ENCODE results near the gene GLRA2.
A peak's percentile ranks its signal among the peaks of the same experiment; 100 is the strongest.
"Not testable (repeated sequence)": the region's sequence is repeated elsewhere in the genome, so short reads cannot be mapped to it uniquely, and the experiment has no call there.

Gene GLRA2

DNA sequence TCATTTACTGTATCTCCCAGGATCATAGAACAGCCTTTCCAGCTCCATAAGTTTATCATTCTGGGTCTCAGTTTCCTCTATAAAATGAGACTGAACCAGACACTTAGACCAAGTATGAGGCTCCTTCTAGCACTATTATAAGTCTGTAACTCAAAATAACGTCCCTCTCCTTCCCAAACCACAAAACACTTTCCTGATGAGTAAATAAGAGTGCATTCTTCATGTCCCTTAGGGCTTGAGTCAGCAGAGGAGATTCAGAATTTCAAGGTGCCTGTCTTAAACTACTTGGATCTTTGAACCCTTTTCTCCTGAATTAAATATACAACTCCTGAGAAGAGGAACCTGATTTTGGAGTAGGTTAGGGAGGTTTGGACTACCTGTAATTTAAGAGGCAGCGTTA is 62.6 kb downstream of the GLRA2 start:
- DNase-seq (ENCODE audit: low read depth) = no peak

DNA sequence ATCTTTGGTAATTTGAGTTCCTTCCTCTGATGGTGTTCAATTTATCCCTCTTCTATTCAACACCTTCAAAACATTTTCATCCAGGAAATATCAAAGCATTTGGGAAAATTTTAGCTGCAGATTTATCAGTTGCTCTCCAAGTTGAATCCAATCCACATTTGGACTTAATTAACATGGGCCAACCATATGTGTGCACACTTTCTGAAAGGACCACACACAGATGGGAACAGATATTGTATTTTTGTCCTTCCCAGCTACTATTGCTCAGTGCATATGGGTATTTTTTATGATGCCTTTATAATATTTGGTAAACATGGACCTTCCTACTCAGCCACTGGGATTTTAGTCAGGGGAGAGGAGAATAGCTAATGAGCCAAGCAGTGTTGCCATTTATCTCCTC is 65.2 kb downstream of the GLRA2 start:
- DNase-seq (ENCODE audit: low read depth) = no peak

DNA sequence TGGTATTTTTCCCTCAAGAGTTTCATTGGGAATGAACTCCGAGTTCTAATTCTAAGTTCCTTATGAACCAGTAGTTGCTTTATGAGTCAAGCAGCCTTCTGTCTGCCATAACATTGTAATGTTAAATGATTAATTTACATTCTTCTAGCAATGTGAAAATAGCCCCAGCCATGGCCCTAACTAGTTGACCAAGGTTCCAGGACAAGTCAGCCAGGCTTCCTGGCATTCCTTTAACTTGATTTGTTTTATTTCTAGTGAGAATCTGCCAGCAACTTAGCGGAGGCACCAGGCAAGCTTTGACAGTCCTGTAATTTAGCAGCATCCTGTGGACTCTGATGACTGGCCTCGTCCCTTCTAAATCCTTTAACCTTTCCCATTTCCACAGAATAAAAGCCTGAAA is 69.0 kb downstream of the GLRA2 start:
- DNase-seq (ENCODE audit: low read depth) = no peak

DNA sequence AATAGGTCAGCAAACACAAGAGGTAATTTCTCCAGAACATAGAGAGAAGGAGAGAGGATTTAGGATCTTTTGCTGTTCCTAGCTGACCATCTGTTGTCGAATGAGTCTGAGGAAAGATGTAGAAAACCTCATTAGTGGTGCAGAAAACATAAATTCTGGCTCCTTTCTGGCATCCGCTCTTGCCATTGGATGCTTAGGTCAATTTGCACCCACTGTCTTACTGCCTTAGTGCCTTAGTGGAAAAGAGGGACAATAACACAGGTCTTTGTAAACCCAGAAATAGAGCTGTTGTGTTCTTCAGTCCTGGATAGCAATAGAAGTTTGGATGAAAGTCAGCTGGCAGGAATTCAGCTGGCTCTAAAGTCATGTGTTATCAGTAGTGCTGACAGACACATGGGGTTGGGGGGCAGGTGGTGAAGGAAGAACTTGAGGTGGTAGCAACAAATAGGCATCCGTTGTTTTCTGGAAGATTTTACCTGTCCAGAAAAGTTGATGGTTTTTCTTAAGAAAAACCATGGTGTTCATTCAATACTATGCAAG is 78.2 kb downstream of the GLRA2 start:
- no peak for DNase-seq (ENCODE audit: low read depth)

DNA sequence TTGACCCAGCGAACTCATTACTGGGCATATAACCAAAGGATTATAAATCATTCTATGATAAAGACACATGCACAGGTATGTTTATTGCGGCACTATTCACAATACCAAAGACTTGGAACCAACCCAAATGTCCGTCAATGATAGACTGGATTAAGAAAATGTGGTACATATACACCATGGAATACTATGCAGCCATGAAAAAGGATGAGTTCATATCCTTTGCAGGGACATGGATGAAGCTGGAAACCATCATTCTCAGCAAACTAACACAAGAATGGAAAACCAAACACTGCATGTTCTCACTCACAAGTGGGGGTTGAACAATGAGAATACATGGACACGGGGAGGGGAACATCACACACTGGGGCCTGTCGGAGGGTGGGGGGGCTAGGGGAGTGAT is 83.1 kb downstream of the GLRA2 start:
- DNase-seq (ENCODE audit: low read depth) = not testable (repeated sequence)

DNA sequence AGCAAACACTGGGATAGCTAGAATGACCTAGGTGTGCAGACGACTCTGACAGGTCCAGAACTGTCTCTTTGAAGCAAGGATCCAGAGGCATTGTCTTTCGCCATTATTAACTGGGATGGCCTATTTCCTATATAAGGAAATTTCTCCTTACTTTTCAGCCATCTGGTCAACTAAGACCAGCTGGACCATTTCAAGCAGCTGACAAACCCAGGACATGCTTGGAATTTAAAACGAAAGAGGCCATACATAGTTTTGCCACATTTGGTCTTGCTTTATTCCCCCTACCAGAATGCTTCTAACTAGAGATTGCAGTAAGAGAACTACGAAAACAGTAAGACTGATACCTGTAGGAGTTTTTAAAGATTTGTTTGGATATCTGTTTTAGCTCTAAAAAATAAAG is 87.0 kb downstream of the GLRA2 start:
- no peak for DNase-seq (ENCODE audit: low read depth)

DNA sequence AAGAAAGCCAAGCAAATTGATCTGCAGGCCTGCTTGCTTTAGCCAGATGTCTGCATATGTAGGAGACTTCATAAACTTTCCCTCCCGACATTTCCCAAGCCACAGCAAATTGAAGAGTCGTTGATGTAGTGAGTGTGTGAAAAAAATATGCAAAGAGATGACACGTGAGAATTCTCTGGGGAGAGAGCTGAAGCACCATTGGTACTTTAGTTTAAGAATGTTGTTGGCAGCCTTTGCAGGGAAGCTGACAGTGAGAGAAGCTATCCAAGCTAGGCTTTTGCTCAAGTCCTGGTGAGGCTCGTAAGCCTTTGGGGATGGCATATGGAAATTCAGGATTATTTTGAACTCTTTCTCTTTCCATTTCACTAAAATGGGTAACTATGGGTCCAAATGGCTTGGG is 87.5 kb downstream of the GLRA2 start:
- DNase-seq (ENCODE audit: low read depth) = no peak

DNA sequence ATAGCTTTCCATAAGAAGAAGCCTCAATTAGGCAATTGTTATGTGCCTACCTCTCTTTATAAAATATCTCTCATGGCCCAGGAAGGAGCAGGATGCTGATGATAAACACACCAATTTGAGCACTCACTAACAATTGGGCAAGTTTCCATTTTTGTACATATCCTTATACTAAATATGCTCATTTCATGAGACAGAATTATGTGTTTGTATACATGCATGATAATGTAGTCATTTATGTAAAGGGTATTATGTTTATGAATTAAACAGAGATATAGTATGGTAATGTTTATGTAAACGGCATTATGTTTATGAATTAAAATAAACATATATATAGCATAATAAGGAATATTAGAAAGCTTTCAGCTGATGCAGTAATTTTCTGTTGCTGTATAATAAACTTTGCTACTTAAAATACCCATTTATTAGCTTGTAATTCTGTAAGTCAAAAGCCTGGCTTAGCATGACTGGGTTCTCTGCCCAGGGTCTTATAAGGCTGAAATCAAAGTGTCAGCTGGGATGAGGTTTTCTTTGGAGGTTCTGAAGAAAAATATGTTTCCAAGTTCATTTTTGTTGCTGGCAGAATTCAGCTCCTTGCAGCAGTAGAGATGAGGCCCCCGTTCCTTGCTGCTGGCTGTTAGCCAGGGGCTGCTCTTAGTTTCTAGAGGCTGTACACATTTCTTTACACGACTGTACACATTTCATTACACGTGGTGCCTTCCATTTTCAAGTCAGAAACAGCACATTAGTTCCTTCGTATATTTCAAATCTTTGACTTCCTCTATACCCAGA is 89.0 kb downstream of the GLRA2 start:
- DNase-seq (ENCODE audit: low read depth) = no peak

DNA sequence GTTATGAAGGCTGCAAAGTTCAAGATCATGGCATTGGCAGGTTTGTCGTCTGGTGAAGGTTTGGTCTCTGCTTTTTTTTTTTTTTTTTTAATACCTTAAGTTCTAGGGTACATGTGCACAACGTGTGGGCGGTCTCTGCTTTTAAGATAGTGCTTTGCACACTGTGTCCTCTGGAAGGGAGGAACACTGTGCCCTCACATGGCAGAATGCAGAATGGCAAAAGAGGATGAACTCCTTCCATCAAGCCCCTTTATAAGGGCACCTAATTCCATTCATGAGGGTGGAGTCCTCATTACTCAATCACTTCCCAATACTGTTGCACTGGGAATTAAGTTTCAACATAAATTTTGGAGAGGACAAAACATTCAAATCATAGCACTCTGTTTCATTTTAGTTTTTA is 101.4 kb downstream of the GLRA2 start:
- no peak for DNase-seq (ENCODE audit: low read depth)

DNA sequence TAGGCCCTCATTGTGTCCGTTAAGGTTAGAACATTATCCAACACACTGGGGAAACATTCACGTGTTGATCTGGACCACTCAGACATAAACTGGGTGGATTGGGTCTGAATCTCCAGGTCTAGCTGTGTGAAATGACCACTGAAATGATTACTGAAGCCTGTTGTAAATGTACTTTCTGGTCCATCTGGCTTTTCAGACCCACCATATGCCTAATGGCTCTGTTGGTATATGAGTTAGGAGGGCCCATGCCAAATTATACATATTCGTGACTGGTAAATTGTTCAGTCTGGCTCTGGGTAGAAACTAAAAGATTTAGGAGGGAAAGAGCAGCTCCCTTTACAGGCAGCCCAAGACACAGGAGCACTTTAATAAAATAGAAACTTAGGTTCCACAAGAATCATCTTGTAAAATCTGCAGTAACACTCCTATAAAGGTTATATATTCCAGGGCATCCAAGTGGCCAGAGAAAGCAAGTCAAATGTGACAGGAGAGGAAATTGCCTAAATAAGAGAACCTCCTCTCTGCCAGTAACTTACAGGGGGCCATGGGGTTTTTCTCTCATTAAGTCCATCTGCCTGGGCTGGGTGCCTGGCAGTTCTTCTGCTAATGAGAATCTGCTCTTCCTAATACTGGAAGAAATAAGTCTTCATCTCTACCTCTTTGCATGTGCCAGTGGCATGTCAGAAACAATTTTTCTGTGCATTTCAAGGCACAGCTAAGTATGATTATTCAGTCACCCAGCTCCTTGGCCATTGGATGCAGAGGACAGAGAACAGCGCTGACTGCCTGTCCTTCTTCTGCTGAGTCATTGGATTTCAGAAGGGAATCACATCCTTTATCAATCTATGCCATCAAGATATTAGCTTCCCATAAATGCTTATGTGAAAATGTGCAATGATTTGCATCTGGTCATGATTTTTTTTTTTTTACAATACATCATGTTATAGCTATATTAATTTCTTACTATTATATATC is 112.6 kb downstream of the GLRA2 start:
- no peak for DNase-seq (ENCODE audit: low read depth)

DNA sequence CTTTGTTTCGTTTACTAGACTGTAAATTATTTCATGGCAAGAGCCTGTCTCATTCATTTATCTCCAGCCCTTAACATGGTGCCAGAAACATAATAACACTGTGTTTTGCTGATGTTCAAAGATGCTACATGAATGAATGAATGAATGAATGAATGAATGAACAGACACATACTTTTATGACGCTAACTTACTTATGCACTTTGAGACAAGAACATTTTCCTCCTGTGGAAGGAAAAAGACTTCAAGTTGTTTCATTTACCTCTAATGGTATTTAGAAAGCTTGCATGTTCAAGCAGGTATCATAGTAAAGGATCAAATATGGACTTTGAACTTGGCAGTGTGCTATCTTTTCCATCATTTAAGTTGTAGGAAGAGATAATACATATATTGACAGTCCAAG is 131.6 kb downstream of the GLRA2 start:
- no peak for DNase-seq (ENCODE audit: low read depth)

DNA sequence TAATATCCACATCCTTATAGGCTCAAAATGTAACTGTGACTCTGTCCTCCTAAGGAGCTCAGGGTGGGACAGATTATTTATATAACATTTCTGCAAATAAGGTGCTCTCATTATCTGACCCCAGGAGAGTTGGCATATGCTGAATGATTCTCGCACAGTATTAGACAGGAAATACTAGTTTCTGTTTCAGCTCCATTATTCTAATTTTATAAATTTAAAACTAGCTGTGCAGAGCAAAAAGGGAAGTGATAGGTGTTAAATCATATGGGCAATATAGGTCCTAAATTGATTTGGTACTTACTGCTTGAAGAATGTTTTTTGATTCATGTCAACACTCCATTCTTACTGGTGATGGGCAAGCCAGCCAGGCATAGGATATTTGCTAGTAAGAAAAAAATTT is 141.5 kb downstream of the GLRA2 start:
- no peak for DNase-seq (ENCODE audit: low read depth)

DNA sequence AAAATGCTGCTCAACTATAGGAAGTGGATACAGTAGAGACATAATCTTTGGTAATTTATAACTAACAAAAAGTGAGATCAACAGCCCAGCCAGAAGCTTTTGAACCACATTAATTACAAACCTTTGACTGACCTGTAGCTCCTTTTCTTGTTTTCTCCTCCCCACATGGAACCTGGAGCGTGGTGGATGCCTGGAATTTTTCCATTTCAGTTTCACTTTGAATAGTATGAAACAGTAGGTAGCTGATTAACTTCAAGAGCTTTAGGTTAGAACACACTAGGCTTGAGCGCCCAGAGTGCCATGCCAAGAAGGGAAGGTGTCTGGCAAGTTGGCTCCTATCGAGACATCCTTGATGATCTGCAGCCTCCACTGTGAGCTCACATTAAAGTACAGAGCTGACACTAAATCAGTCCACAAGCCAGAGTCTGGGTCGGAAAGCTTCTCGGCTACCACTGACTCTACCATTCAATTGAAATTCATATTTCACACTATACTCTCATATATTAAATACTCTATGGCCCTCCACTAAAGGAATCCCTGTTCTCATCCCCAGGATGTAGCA is 143.4 kb downstream of the GLRA2 start:
- DNase-seq (ENCODE audit: low read depth) = no peak

DNA sequence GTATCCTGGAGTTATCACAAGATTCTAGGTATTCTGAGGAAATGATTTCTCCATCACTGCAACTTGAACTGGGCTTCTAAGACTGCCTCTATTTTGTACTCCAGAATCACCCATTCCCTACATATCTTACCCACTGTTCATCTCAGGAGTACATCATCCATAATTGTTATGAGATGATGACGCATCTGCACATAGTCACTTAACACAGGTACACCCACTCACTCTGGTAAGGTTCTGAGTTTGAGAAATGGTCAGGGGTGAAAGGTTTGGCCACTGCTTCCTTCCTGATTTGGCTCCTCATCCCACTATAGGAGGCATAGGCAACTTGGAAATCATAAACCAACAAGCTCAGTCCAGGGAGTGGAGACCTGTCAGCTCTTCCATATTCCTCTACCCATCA is 143.9 kb downstream of the GLRA2 start:
- no peak for DNase-seq (ENCODE audit: low read depth)

DNA sequence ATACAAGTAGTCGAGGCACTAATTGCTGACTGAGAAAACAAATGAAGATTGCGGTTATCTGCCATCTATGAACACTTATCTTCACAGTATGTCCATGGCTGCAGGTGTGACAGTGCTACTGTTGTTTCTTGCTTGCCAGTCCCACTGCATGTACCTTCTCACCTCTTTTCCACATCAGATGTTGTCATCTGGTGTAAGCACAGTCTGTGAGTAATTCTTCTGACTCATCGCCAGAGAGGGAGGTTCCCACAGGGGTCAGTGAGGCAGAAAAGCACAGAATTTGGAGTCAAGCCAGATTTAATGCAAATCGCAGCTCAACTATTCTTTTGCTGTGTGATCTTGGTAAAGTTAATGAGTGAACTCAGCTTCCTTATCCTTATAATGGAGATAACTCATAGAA is 144.4 kb downstream of the GLRA2 start:
- peak; percentile 50 for DNase-seq (ENCODE audit: low read depth)

DNA sequence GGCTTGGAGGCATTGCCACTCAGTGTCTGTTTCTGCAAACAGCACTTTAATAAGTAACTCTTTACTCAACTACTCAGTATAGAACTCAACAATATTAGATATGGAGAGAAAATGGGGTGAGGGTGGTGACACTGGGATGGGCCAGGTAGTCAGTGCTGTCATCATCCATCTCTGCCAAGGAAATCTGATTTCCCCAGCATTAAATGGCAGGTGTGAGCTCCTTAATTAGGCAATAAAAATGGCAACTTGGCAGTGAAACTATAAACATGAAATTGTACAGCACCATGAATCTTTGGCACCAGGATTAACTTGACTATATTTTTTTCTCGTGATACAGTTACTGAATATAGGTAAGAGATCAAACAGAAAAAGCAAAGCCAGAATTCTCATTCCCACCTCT is 146.2 kb downstream of the GLRA2 start:
- DNase-seq (ENCODE audit: low read depth) = no peak

DNA sequence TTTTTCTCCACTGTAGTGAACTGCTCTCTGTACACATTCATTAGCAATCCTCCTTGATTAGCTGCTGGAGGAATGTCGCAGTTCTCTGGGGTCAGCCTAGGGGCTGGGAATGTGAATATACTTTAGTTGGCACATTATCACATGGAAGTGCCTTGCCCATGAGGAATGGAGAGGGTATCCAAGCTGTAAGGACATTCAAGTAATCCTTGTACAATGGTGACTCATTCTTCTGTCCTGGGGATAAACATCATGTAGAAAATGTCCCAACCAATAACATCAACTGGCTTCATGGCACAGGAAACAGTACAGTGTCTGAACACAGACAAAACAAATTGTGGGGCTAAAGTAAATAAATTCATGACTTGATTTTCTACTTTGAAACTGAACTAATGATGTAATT is 147.1 kb downstream of the GLRA2 start:
- DNase-seq (ENCODE audit: low read depth) = no peak

DNA sequence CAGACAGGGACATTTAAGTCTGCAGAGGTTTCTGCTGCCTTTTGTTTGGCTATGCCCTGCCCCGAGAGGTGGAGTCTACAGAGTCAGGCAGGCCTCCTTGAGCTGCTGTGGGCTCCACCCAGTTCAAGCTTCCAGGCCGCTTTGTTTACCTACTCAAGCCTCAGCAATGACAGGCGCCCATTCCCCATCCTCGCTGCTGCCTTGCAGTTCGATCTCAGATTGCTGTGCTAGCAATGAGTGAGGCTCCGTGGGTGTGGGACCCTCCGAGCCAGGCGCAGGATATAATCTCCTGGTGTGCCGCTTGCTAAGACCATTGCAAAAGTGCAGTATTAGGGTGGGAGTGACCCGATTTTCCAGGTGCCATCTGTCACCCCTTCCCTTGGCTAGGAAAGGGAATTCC is 159.0 kb downstream of the GLRA2 start:
- not testable (repeated sequence) for DNase-seq (ENCODE audit: low read depth)

DNA sequence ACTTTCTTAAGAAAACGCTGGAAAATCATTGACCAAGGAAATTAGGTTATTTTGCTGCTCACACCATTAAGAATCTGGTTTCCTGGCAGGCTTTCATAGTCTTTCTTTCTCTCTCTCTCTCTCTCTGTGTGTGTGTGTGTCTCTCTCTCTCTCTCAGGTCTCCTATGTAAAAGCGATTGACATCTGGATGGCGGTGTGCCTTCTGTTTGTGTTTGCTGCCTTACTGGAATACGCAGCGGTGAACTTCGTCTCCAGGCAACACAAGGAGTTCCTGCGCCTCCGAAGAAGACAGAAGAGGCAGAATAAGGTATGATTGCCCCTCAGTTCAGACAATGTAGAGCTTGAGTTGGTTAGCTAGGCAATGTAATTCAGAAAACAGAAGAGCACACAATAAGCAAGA is 161.2 kb downstream of the GLRA2 start:
- DNase-seq (ENCODE audit: low read depth) = no peak

DNA sequence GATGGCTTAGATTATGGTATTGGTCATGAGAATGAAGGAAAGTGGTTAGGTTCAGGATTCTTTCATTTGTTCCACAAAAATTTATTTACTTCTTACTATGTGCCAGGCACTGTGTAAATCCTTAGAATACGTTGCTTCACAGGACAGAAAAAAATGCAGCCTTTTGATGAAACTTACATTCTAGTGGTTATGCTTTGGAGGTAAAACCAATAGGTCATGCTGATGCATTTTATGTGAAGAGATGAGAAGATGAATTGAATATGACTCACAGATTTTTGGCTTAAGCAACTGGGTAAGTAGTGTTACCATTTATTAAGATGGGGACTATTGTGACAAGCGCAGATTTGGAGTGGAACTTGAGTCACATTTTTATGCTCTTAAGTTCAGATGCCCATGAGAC is 165.3 kb downstream of the GLRA2 start:
- no peak for DNase-seq (ENCODE audit: low read depth)

DNA sequence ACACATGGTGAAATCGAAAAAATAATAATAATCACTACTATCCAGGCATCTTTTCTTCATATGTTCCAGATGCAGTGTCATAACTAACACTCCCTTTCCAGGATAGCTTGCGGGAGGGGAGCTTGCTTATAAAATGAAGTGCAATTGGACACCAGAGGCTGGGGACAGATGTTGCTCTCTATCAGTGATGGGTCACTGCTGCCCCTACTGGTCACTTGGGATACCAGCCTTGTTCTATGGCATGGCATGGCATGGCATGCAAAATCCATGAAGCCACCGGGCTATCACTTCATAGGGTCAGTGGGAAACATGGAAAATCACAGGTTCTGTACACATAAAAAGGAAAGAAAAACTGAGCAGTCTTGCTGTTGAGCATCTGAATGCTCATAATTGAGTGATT is 168.1 kb downstream of the GLRA2 start:
- no peak for DNase-seq (ENCODE audit: low read depth)

DNA sequence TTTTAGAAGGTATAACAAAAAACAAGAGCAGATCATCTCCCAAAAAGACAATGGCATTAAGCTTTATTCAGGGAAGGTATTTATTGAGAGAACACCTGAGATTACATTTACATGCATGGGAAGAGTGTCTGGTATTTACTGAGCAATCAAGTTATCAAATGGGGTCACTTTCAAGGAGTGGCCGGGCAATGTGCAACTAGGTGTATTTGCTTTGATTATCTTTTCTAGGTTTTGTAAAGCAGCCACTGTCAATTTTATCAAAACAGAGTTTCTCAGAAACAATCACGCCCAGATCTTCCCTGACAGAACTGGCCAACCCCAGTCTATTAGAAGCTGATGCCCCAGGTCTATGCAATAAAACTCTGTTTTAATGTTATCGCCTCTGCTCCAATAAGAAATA is 169.5 kb downstream of the GLRA2 start:
- no peak for DNase-seq (ENCODE audit: low read depth)

DNA sequence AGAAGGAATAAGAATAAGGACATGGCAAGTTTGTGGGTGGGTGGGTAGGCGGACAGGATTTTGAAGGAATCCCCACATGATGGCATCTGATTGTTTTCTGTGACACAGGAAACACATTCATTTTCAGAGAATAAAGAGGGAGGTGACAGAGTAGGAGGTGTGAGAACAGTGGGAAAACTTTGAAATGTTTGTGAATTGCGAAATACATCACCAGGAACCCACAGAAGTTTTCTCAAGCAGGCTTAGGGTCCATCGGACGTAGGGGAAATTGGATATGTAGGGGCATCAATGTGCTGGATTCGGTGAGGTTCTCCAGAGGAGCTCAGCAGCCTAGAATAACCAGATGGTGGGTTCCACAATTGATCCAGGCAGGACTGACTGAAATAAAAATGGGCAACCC is 171.6 kb downstream of the GLRA2 start:
- DNase-seq (ENCODE audit: low read depth) = no peak
